Measurements from ENCODE around the gene TRMT112.

The TRMT112 gene

GRCh38 chr11:64349404-64349803 is 32.0 kb upstream of the TRMT112 start:
- TF ChIP-seq SIN3A (IDR thresholded peaks at IDR 0.05; ENCODE audit: borderline replicate concordance, insufficient read depth, low read length): no peak
- TF ChIP-seq TAF1 (IDR thresholded peaks at IDR 0.05; ENCODE audit: borderline replicate concordance, insufficient read depth, low read length): no peak
- no peak for TF ChIP-seq REST (IDR thresholded peaks at IDR 0.05; ENCODE audit: insufficient read depth in 1 of 2, low read depth in 2 of 2, low read length in 2 of 2)
- no peak for TF ChIP-seq FOXP2 (optimal IDR thresholded peaks at IDR 0.05; ENCODE audit: borderline replicate concordance, extremely low read depth, extremely low read length, insufficient read depth)
- no peak for TF ChIP-seq POLR2AphosphoS5 (IDR thresholded peaks at IDR 0.05; ENCODE audit: low read depth, low read length)

- no peak for TF ChIP-seq SIN3A (IDR thresholded peaks at IDR 0.05; ENCODE audit: borderline replicate concordance, insufficient read depth, low read length)
- TF ChIP-seq TAF1 (IDR thresholded peaks at IDR 0.05; ENCODE audit: borderline replicate concordance, insufficient read depth, low read length): no peak
- TF ChIP-seq FOXP2 (optimal IDR thresholded peaks at IDR 0.05; ENCODE audit: borderline replicate concordance, extremely low read depth, extremely low read length, insufficient read depth): no peak
- no peak for TF ChIP-seq REST (IDR thresholded peaks at IDR 0.05; ENCODE audit: insufficient read depth in 1 of 2, low read depth in 2 of 2, low read length in 2 of 2)
- TF ChIP-seq POLR2AphosphoS5 (IDR thresholded peaks at IDR 0.05; ENCODE audit: low read depth, low read length): no peak
Measured at GRCh38 chr11:64349025-64349387, 31.6 kb upstream of the TRMT112 start.

GRCh38 chr11:64348383-64349024 is 31.1 kb upstream of the TRMT112 start:
- no peak for TF ChIP-seq SIN3A (IDR thresholded peaks at IDR 0.05; ENCODE audit: borderline replicate concordance, insufficient read depth, low read length)
- no peak for TF ChIP-seq POLR2AphosphoS5 (IDR thresholded peaks at IDR 0.05; ENCODE audit: low read depth, low read length)
- TF ChIP-seq FOXP2 (optimal IDR thresholded peaks at IDR 0.05; ENCODE audit: borderline replicate concordance, extremely low read depth, extremely low read length, insufficient read depth): no peak
- no peak for TF ChIP-seq TAF1 (IDR thresholded peaks at IDR 0.05; ENCODE audit: borderline replicate concordance, insufficient read depth, low read length)
- no peak for TF ChIP-seq REST (IDR thresholded peaks at IDR 0.05; ENCODE audit: insufficient read depth in 1 of 2, low read depth in 2 of 2, low read length in 2 of 2)

- TF ChIP-seq FOXP2 (optimal IDR thresholded peaks at IDR 0.05; ENCODE audit: borderline replicate concordance, extremely low read depth, extremely low read length, insufficient read depth): no peak
- TF ChIP-seq POLR2AphosphoS5 (IDR thresholded peaks at IDR 0.05; ENCODE audit: low read depth, low read length): no peak
- TF ChIP-seq REST (IDR thresholded peaks at IDR 0.05; ENCODE audit: insufficient read depth in 1 of 2, low read depth in 2 of 2, low read length in 2 of 2): no peak
- TF ChIP-seq TAF1 (IDR thresholded peaks at IDR 0.05; ENCODE audit: borderline replicate concordance, insufficient read depth, low read length): no peak
- no peak for TF ChIP-seq SIN3A (IDR thresholded peaks at IDR 0.05; ENCODE audit: borderline replicate concordance, insufficient read depth, low read length)
Measured at GRCh38 chr11:64347193-64347867, 30.0 kb upstream of the TRMT112 start.

Measured in PFSK-1 (cell line).